ENCODE data around the gene RAPGEF5. TPM values are rescaled to one million over a fixed set of nuclear protein-coding genes. Genes with fewer than 3 reads are reported as not detected.

RAPGEF5 gene
- total RNA-seq, 1 donor from 2014 or later = 5.8 TPM

GRCh38 chr7:22351878-22352277 lies 5.1 kb downstream of the RAPGEF5 start:
- DNase-seq (ENCODE audit: low read depth) = peak; percentile 70
- no peak for FAIRE-seq
- TF ChIP-seq, protein P1, sequence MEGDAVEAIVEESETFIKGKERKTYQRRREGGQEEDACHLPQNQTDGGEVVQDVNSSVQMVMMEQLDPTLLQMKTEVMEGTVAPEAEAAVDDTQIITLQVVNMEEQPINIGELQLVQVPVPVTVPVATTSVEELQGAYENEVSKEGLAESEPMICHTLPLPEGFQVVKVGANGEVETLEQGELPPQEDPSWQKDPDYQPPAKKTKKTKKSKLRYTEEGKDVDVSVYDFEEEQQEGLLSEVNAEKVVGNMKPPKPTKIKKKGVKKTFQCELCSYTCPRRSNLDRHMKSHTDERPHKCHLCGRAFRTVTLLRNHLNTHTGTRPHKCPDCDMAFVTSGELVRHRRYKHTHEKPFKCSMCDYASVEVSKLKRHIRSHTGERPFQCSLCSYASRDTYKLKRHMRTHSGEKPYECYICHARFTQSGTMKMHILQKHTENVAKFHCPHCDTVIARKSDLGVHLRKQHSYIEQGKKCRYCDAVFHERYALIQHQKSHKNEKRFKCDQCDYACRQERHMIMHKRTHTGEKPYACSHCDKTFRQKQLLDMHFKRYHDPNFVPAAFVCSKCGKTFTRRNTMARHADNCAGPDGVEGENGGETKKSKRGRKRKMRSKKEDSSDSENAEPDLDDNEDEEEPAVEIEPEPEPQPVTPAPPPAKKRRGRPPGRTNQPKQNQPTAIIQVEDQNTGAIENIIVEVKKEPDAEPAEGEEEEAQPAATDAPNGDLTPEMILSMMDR (IDR thresholded peaks at IDR 0.05; ENCODE audit: insufficient read depth, low read length, severe bottlenecking) = no peak

GRCh38 chr7:22351329-22351692 lies 5.6 kb downstream of the RAPGEF5 start:
- Histone ChIP-seq H3K4me3 (ENCODE audit: low read depth, low read length) (no peak overlapping the region), H3K27me3 (ENCODE audit: control insufficient read depth, insufficient read depth, low read length) (no peaks in the 10 kb centered on the region), H3K36me3 (ENCODE audit: control insufficient read depth, insufficient read depth, low read length) (no peaks in the 10 kb centered on the region)
- FAIRE-seq (no peak), DNase-seq (ENCODE audit: low read depth) (peak; percentile 10)
- TF ChIP-seq, protein P1 (IDR thresholded peaks at IDR 0.05; ENCODE audit: insufficient read depth, low read length, severe bottlenecking) = no peak

More at GRCh38 chr7:22351878-22352277, 5.1 kb downstream of the RAPGEF5 start:
- Histone ChIP-seq H3K36me3 (ENCODE audit: control insufficient read depth, insufficient read depth, low read length) (no peaks in the 10 kb centered on the region), H3K4me3 (ENCODE audit: low read depth, low read length) (no peak overlapping the region), H3K27me3 (ENCODE audit: control insufficient read depth, insufficient read depth, low read length) (no peaks in the 10 kb centered on the region)

DNA sequence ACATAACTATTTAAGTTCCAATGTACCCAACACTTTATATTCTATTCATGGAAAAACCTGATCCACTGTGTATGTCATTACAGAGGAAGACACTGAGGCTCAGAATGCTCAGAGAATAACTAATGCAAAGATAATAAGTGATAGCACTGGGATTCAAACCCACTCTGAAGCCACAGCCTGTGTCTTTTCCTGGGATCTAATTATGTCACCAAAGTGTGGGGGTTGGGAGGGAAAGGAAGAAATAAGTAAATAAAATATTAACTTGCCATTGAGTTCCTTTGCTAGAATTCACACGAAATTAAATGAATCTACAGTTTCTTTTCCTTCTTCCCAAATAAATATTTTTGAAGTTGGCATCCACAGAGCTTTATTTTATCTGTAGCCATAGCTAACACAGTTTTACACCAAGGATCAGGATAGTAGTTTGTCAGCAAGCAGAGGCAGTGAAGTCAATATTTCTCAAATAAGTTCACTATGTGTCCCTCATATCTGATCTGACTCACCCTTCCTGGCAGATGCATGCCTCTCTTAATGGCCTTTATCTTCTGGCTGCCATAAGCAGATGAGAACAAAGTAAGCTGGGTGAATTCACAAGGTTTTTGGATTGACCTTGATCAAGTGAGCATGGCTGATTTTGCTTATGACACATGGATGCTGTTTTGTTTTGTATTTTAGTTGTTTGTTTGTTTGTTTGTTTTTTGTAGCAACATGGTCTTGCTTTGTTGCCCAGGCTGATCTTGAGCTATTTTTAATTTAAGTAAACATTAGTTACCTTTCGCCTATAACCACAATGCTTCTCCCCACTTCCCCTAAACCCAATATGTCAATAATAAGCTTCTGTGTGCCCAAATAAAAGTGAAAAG lies 6.3 kb downstream of the RAPGEF5 start:
- FAIRE-seq (no peak), DNase-seq (ENCODE audit: low read depth) (peak; percentile 36)
- Histone ChIP-seq H3K27me3 (ENCODE audit: control insufficient read depth, insufficient read depth, low read length) (no peaks in the 10 kb centered on the region), H3K36me3 (ENCODE audit: control insufficient read depth, insufficient read depth, low read length) (no peaks in the 10 kb centered on the region), H3K4me3 (ENCODE audit: low read depth, low read length) (no peak overlapping the region)
- TF ChIP-seq, protein P1 (IDR thresholded peaks at IDR 0.05; ENCODE audit: insufficient read depth, low read length, severe bottlenecking) = no peak

GRCh38 chr7:22348379-22348778 lies 8.6 kb downstream of the RAPGEF5 start:
- FAIRE-seq = no peak
- Histone ChIP-seq H3K27me3 (ENCODE audit: control insufficient read depth, insufficient read depth, low read length) (no peaks in the 10 kb centered on the region), H3K4me3 (ENCODE audit: low read depth, low read length) (no peak overlapping the region), H3K36me3 (ENCODE audit: control insufficient read depth, insufficient read depth, low read length) (no peaks in the 10 kb centered on the region)
- peak; percentile 72 for DNase-seq (ENCODE audit: low read depth)
- TF ChIP-seq, protein P1 (IDR thresholded peaks at IDR 0.05; ENCODE audit: insufficient read depth, low read length, severe bottlenecking) = no peak

GRCh38 chr7:22346383-22347107 lies 10.4 kb downstream of the RAPGEF5 start:
- H3K4me3 ChIP-seq (ENCODE audit: low read depth, low read length) = no peak overlapping the region
- TF ChIP-seq, protein P1 (IDR thresholded peaks at IDR 0.05; ENCODE audit: insufficient read depth, low read length, severe bottlenecking) = no peak
- DNase-seq (ENCODE audit: low read depth) (peak; percentile 97), FAIRE-seq (no peak)
- no peaks in the 10 kb centered on the region for H3K27me3 ChIP-seq (ENCODE audit: control insufficient read depth, insufficient read depth, low read length)
- no peaks in the 10 kb centered on the region for H3K36me3 ChIP-seq (ENCODE audit: control insufficient read depth, insufficient read depth, low read length)

Data from bronchial epithelial cell (primary cell).